ENCODE measurements around the gene DCAF17.

DNA sequence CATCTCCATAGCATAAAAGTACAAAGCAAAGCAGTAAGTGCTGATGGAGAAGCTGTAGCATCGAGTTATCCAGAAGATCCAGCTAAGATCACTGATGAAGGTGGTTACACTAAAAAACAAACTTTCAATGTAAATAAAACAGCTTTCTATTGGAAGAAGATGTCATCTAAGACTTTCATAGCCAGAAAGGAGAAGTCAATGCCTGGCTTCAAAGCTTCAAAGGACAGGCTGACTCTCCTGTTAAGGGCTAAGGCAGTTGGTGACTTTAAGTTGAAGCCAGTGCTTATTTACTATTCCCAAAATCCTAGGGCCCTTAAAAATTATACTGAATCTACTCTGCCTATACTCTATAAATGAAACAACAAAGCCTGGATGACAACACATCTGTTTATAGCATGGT is 44.2 kb upstream of the DCAF17 start:
- TF ChIP-seq, protein P1, sequence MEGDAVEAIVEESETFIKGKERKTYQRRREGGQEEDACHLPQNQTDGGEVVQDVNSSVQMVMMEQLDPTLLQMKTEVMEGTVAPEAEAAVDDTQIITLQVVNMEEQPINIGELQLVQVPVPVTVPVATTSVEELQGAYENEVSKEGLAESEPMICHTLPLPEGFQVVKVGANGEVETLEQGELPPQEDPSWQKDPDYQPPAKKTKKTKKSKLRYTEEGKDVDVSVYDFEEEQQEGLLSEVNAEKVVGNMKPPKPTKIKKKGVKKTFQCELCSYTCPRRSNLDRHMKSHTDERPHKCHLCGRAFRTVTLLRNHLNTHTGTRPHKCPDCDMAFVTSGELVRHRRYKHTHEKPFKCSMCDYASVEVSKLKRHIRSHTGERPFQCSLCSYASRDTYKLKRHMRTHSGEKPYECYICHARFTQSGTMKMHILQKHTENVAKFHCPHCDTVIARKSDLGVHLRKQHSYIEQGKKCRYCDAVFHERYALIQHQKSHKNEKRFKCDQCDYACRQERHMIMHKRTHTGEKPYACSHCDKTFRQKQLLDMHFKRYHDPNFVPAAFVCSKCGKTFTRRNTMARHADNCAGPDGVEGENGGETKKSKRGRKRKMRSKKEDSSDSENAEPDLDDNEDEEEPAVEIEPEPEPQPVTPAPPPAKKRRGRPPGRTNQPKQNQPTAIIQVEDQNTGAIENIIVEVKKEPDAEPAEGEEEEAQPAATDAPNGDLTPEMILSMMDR (conservative IDR thresholded peaks at IDR 0.05) = no peak
- no peak for TF ChIP-seq ZFX (IDR thresholded peaks at IDR 0.05)
